ENCODE data around the gene MRPS34. TPM values are rescaled to one million over a fixed set of nuclear protein-coding genes. Genes with fewer than 3 reads are reported as not detected.

MRPS34 gene
- total and polyA plus RNA-seq, 4 donors: 42.4 to 100 (median 58.7) TPM

DNA sequence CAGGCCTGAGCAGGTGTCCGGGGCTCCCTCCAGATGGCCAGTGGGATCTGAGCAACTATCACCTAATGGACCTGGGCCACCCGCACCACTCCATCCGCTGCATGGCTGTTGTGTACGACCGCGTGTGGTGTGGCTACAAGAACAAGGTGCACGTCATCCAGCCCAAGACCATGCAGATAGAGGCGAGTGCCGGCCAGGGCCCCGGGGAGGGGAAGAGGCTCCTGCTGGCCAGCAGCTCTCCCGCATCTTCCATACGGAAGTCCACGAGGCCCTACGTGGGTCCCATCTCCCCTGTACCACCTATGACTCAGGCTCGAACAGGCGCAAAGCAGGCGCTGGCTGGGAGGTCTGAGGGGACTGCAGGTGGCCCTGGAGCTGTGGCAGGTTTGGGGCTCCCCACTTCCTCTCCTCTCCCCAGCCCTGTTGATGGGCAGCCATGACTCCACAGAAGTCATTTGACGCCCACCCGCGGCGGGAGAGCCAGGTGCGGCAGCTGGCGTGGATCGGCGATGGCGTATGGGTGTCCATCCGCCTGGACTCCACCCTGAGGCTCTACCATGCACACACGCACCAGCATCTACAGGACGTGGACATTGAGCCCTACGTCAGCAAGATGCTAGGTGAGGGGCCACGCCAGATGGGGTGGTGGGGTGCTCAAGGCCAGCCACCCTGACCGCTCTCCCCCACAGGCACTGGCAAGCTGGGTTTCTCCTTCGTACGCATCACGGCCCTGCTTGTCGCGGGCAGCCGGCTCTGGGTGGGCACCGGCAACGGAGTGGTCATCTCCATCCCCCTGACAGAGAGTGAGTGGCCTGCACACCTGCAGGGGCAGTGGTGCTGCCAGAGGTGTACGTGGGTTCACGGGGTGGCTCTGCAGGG lies 5.6 kb downstream of the MRPS34 start:
- no peak overlapping the region for H3K27ac ChIP-seq (ENCODE audit: low read depth in 1 of 2, low read length in 2 of 2)
- 94% methylated on average over 42 of the region's 42 CpGs for WGBS
- TF ChIP-seq RAD21 (IDR thresholded peaks at IDR 0.05) (no peak), EGR1 (IDR thresholded peaks at IDR 0.05; ENCODE audit: low read depth in 2 of 2) (no peak), SP1 (IDR thresholded peaks at IDR 0.05) (no peak), TAF1 (conservative IDR thresholded peaks at IDR 0.05) (no peak), GABPA (IDR thresholded peaks at IDR 0.05 in 1 of 2, conservative IDR thresholded peaks at IDR 0.05 in 1 of 2) (no peak), HNF4A (conservative IDR thresholded peaks at IDR 0.05) (no peak), FOXA2 (IDR thresholded peaks at IDR 0.05) (no peak), JUND (IDR thresholded peaks at IDR 0.05) (no peak), HNF4G (IDR thresholded peaks at IDR 0.05) (no peak), YY1 (IDR thresholded peaks at IDR 0.05) (no peak), NR2F2 (IDR thresholded peaks at IDR 0.05) (no peak)
- TF ChIP-seq, protein P1, sequence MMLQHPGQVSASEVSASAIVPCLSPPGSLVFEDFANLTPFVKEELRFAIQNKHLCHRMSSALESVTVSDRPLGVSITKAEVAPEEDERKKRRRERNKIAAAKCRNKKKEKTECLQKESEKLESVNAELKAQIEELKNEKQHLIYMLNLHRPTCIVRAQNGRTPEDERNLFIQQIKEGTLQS (IDR thresholded peaks at IDR 0.05): no peak
- TF ChIP-seq, protein P2, sequence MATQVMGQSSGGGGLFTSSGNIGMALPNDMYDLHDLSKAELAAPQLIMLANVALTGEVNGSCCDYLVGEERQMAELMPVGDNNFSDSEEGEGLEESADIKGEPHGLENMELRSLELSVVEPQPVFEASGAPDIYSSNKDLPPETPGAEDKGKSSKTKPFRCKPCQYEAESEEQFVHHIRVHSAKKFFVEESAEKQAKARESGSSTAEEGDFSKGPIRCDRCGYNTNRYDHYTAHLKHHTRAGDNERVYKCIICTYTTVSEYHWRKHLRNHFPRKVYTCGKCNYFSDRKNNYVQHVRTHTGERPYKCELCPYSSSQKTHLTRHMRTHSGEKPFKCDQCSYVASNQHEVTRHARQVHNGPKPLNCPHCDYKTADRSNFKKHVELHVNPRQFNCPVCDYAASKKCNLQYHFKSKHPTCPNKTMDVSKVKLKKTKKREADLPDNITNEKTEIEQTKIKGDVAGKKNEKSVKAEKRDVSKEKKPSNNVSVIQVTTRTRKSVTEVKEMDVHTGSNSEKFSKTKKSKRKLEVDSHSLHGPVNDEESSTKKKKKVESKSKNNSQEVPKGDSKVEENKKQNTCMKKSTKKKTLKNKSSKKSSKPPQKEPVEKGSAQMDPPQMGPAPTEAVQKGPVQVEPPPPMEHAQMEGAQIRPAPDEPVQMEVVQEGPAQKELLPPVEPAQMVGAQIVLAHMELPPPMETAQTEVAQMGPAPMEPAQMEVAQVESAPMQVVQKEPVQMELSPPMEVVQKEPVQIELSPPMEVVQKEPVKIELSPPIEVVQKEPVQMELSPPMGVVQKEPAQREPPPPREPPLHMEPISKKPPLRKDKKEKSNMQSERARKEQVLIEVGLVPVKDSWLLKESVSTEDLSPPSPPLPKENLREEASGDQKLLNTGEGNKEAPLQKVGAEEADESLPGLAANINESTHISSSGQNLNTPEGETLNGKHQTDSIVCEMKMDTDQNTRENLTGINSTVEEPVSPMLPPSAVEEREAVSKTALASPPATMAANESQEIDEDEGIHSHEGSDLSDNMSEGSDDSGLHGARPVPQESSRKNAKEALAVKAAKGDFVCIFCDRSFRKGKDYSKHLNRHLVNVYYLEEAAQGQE (IDR thresholded peaks at IDR 0.05): no peak
- TF ChIP-seq, protein P3, sequence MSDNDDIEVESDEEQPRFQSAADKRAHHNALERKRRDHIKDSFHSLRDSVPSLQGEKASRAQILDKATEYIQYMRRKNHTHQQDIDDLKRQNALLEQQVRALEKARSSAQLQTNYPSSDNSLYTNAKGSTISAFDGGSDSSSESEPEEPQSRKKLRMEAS (IDR thresholded peaks at IDR 0.05): no peak
- TF ChIP-seq, protein P4, sequence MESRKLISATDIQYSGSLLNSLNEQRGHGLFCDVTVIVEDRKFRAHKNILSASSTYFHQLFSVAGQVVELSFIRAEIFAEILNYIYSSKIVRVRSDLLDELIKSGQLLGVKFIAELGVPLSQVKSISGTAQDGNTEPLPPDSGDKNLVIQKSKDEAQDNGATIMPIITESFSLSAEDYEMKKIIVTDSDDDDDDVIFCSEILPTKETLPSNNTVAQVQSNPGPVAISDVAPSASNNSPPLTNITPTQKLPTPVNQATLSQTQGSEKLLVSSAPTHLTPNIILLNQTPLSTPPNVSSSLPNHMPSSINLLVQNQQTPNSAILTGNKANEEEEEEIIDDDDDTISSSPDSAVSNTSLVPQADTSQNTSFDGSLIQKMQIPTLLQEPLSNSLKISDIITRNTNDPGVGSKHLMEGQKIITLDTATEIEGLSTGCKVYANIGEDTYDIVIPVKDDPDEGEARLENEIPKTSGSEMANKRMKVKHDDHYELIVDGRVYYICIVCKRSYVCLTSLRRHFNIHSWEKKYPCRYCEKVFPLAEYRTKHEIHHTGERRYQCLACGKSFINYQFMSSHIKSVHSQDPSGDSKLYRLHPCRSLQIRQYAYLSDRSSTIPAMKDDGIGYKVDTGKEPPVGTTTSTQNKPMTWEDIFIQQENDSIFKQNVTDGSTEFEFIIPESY (IDR thresholded peaks at IDR 0.05): no peak
- TF ChIP-seq, protein P5, sequence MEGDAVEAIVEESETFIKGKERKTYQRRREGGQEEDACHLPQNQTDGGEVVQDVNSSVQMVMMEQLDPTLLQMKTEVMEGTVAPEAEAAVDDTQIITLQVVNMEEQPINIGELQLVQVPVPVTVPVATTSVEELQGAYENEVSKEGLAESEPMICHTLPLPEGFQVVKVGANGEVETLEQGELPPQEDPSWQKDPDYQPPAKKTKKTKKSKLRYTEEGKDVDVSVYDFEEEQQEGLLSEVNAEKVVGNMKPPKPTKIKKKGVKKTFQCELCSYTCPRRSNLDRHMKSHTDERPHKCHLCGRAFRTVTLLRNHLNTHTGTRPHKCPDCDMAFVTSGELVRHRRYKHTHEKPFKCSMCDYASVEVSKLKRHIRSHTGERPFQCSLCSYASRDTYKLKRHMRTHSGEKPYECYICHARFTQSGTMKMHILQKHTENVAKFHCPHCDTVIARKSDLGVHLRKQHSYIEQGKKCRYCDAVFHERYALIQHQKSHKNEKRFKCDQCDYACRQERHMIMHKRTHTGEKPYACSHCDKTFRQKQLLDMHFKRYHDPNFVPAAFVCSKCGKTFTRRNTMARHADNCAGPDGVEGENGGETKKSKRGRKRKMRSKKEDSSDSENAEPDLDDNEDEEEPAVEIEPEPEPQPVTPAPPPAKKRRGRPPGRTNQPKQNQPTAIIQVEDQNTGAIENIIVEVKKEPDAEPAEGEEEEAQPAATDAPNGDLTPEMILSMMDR (IDR thresholded peaks at IDR 0.05; ENCODE audit: low read depth, low read length, missing input control): no peak
- H3K36me3 ChIP-seq (ENCODE audit: control insufficient read depth in 4 of 4, insufficient read depth in 3 of 4, low read depth in 1 of 4, low read length in 3 of 4): peaks cover 7 to 46% (median 13%) of the 10 kb centered on the region in 4 donors
- peaks cover 0 to 21% (median 12%) of the 10 kb centered on the region in 4 donors for H3K4me1 ChIP-seq (ENCODE audit: control insufficient read depth in 4 of 4, insufficient read depth in 4 of 4, low read length in 3 of 4)
- H3K9ac ChIP-seq (ENCODE audit: low read depth in 1 of 2, low read length in 2 of 2): no peak overlapping the region
- DNase-seq (ENCODE audit: low spot score): no peak
- no peaks in the 10 kb centered on the region for H3K27me3 ChIP-seq (ENCODE audit: control insufficient read depth in 4 of 4, insufficient read depth in 4 of 4, low read length in 3 of 4)
- H3K4me3 ChIP-seq (ENCODE audit: low read depth in 1 of 3, low read length in 3 of 3): no peak overlapping the region
- H3K9me3 ChIP-seq (ENCODE audit: control insufficient read depth in 4 of 4, low read length in 3 of 4): no peaks in the 10 kb centered on the region

Measured in liver (tissue), 9 donors.